Liver (tissue), 9 donors: ENCODE data around the gene NUBPL. TPM values are rescaled to one million over a fixed set of nuclear protein-coding genes. Genes with fewer than 3 reads are reported as not detected.

Experiments used
- DNase-seq: peaks from one replicate; pipeline ENCODE4 v3.0.0-alpha.2; 2017; ENCODE audit warnings: low spot score
- H3K27ac ChIP-seq, 2 donors: one replicate each; pipeline ENCODE4 v1.7.0; 2013; ENCODE audit warnings: inconsistent platforms in 2 of 2, low read length in 2 of 2, control low read depth in 1 of 2, low read depth in 1 of 2, mild to moderate bottlenecking in 1 of 2
- H3K27me3 ChIP-seq, 4 donors: one replicate each; pipeline versions ENCODE4 v1.6.1 to v1.7.0; 2013; ENCODE audit warnings: low read length in 3 of 4, inconsistent platforms in 1 of 4, mild to moderate bottlenecking in 1 of 4, moderate library complexity in 1 of 4; ENCODE audit not compliant: control insufficient read depth in 4 of 4, insufficient read depth in 4 of 4
- H3K36me3 ChIP-seq, 4 donors: one replicate each; pipeline versions ENCODE4 v1.6.1 to v1.7.0; 2013; ENCODE audit warnings: low read length in 3 of 4, mild to moderate bottlenecking in 3 of 4, low read depth in 1 of 4, moderate library complexity in 1 of 4; ENCODE audit not compliant: control insufficient read depth in 4 of 4, insufficient read depth in 3 of 4
- H3K4me1 ChIP-seq, 4 donors: one replicate each; pipeline versions ENCODE4 v1.6.1 to v1.7.0; 2013; ENCODE audit warnings: low read length in 3 of 4, mild to moderate bottlenecking in 3 of 4, moderate library complexity in 1 of 4; ENCODE audit not compliant: control insufficient read depth in 4 of 4, insufficient read depth in 4 of 4
- H3K4me3 ChIP-seq, 3 donors: one replicate each; pipeline versions ENCODE4 v1.6.1 to v1.7.0; 2013; ENCODE audit warnings: low read length in 3 of 3, control low read depth in 1 of 3, low read depth in 1 of 3, mild to moderate bottlenecking in 1 of 3
- H3K9ac ChIP-seq, 2 donors: one replicate each; pipeline ENCODE4 v1.7.0; 2013; ENCODE audit warnings: low read length in 2 of 2, mild to moderate bottlenecking in 2 of 2, moderate library complexity in 2 of 2, control low read depth in 1 of 2, low read depth in 1 of 2
- H3K9me3 ChIP-seq, 4 donors: one replicate each; pipeline versions ENCODE4 v1.6.1 to v1.7.0; 2013; ENCODE audit warnings: low read length in 3 of 4; ENCODE audit not compliant: control insufficient read depth in 4 of 4
- ATF3 ChIP-seq: IDR thresholded peaks from 2 replicates; pipeline ENCODE4 v1.6.1; 2016; ENCODE audit warnings: antibody characterized with exemption
- CTCF ChIP-seq: fragments of 150-350 bp; IDR thresholded peaks from 2 replicates; pipeline ENCODE4 v1.5.1; 2017; ENCODE audit warnings: improper control_type of control experiment, low read depth, low read length; ENCODE audit not compliant: missing input control
- EGR1 ChIP-seq, 2 donors: IDR thresholded peaks; 2 replicates each; pipeline ENCODE4 v1.6.1; 2016 to 2018; ENCODE audit warnings: antibody characterized with exemption in 2 of 2, low read depth in 2 of 2
- FOXA1 ChIP-seq: IDR thresholded peaks from 2 replicates; pipeline ENCODE4 v1.6.1; 2016; ENCODE audit warnings: antibody characterized with exemption
- HNF4A ChIP-seq, 2 donors: conservative IDR thresholded peaks; 2 replicates each; pipeline ENCODE4 v1.6.1; 2016; ENCODE audit warnings: antibody characterized with exemption in 2 of 2, mild to moderate bottlenecking in 2 of 2
- HNF4G ChIP-seq: IDR thresholded peaks from 2 replicates; pipeline ENCODE4 v1.6.1; 2016; ENCODE audit warnings: antibody characterized with exemption
- JUND ChIP-seq, 2 donors: IDR thresholded peaks; 2 replicates each; pipeline ENCODE4 v1.6.1; 2016; ENCODE audit warnings: antibody characterized with exemption in 2 of 2
- MAX ChIP-seq: IDR thresholded peaks from 2 replicates; pipeline ENCODE4 v1.6.1; 2016; ENCODE audit warnings: antibody characterized with exemption
- NR2F2 ChIP-seq: IDR thresholded peaks from 2 replicates; pipeline ENCODE4 v1.6.1; 2016; ENCODE audit warnings: antibody characterized with exemption
- REST ChIP-seq: IDR thresholded peaks from 2 replicates; pipeline ENCODE4 v1.6.1; 2016; ENCODE audit warnings: antibody characterized with exemption, mild to moderate bottlenecking
- RXRA ChIP-seq, 2 donors: IDR thresholded peaks; 2 replicates each; pipeline ENCODE4 v1.6.1; 2017 to 2018; ENCODE audit warnings: antibody characterized with exemption in 2 of 2, mild to moderate bottlenecking in 1 of 2
- SP1 ChIP-seq: IDR thresholded peaks from 2 replicates; pipeline ENCODE4 v1.6.1; 2018; ENCODE audit warnings: antibody characterized with exemption, mild to moderate bottlenecking
- TAF1 ChIP-seq: conservative IDR thresholded peaks from 2 replicates; pipeline ENCODE4 v1.6.1; 2016; ENCODE audit warnings: antibody characterized with exemption, mild to moderate bottlenecking
- YY1 ChIP-seq: IDR thresholded peaks from 2 replicates; pipeline ENCODE4 v1.6.1; 2016; ENCODE audit warnings: antibody characterized with exemption, mild to moderate bottlenecking
- ZBTB33 ChIP-seq: IDR thresholded peaks from 2 replicates; pipeline ENCODE4 v1.6.1; 2016; ENCODE audit warnings: antibody characterized with exemption
- WGBS: extraction: QIAGEN DNeasy Blood & Tissue Kit; methylation state at CpG from one replicate; pipeline ENCODE4 v1.1.7; 2013; 5-methylcytosine and 5-hydroxymethylcytosine counted together
- polyA plus RNA-seq, 2 donors: library from polyadenylated mRNA; stranded (reverse) in 1 of 2; unstranded in 1 of 2; fragments of 200-250 nt in 1 of 2; fragments of >200 nt in 1 of 2; fragmentation: Nextera tagmentation in 1 of 2; extraction: Ambion mirVana in 1 of 2; gene quantifications; one replicate each; pipeline versions ENCODE4 v1.2.1 to v1.2.3, GENCODE V29; 2013 to 2015
- total RNA-seq, 2 donors: library from RNA; depleted of rRNA; stranded (reverse); fragments of >200 nt; gene quantifications; one replicate each; pipeline ENCODE4 v1.2.3, GENCODE V29; 2014
- donor health status: healthy.
- donor health status: healthy.
- donor health status: healthy.
- donor health status: healthy.
- donor health status: healthy.

The NUBPL gene
- total and polyA plus RNA-seq, 4 donors = 4.2 to 9.3 (median 6.7) TPM

GRCh38 chr14:31687726-31688125 lies 126.5 kb downstream of the NUBPL start:
- Histone ChIP-seq H3K9ac (no peak overlapping the region), H3K4me3 (no peak overlapping the region), H3K4me1 (peaks cover 0 to 4% (median 0%) of the 10 kb centered on the region in 4 donors), H3K27me3 (no peaks in the 10 kb centered on the region), H3K9me3 (peaks cover 0 to 1% (median 0%) of the 10 kb centered on the region in 4 donors), H3K27ac (no peak overlapping the region), H3K36me3 (no peaks in the 10 kb centered on the region)
- no peak for DNase-seq
- no peak for TF ChIP-seq CTCF
- TF ChIP-seq JUND (IDR thresholded peaks at IDR 0.05) = no peak
- TF ChIP-seq NR2F2 = no peak
- TF ChIP-seq FOXA1 = no peak
- TF ChIP-seq SP1 = no peak
- WGBS = 97% methylated on average over 1 of the region's 1 CpG

GRCh38 chr14:31690056-31690455 lies 128.9 kb downstream of the NUBPL start:
- Histone ChIP-seq H3K27ac (no peak overlapping the region), H3K9ac (no peak overlapping the region), H3K9me3 (no peaks in the 10 kb centered on the region), H3K36me3 (no peaks in the 10 kb centered on the region), H3K4me3 (no peak overlapping the region), H3K27me3 (no peaks in the 10 kb centered on the region), H3K4me1 (peaks cover 0 to 4% (median 0%) of the 10 kb centered on the region in 4 donors)
- no peak for DNase-seq
- TF ChIP-seq ZBTB33 (no peak), RXRA (IDR thresholded peaks at IDR 0.05) (no peak), CTCF (no peak), NR2F2 (peak; percentile 37)
- 54% methylated on average over 3 of the region's 3 CpGs for WGBS

- WGBS = 91% methylated on average over 1 of the region's 1 CpG
- Histone ChIP-seq H3K9ac (no peak overlapping the region), H3K4me3 (no peak overlapping the region), H3K9me3 (no peaks in the 10 kb centered on the region), H3K27me3 (no peaks in the 10 kb centered on the region), H3K27ac (no peak overlapping the region), H3K36me3 (no peaks in the 10 kb centered on the region), H3K4me1 (peaks cover 0 to 12% (median 3%) of the 10 kb centered on the region in 4 donors)
- no peak for DNase-seq
- TF ChIP-seq NR2F2 (no peak), HNF4G (no peak), ATF3 (no peak), TAF1 (no peak), RXRA (IDR thresholded peaks at IDR 0.05) (no peak), FOXA1 (no peak), SP1 (no peak), YY1 (no peak), CTCF (no peak), HNF4A (conservative IDR thresholded peaks at IDR 0.05) (no peak), MAX (no peak), REST (no peak), EGR1 (IDR thresholded peaks at IDR 0.05; ENCODE audit: low read depth in 2 of 2) (no peak)
Measured at GRCh38 chr14:31692376-31692781, 131.2 kb downstream of the NUBPL start.
